HepG2 (cell line): ENCODE data around the gene ZSCAN21. TPM values are rescaled to one million over a fixed set of nuclear protein-coding genes. Genes with fewer than 3 reads are reported as not detected.

Source experiments
- ATRX ChIP-seq: sonication (generic); formaldehyde crosslinking; IDR thresholded peaks from 2 replicates; pipeline ENCODE4 v1.4.0; 2020; ENCODE audit warnings: missing genetic modification reagents, borderline replicate concordance
- CSRNP2 ChIP-seq: sonication (generic); formaldehyde crosslinking; conservative IDR thresholded peaks from 2 replicates; pipeline ENCODE4 v1.8.0; 2022; ENCODE audit warnings: low read depth, missing genetic modification reagents
- HOXD1 ChIP-seq: sonication (generic); formaldehyde crosslinking; IDR thresholded peaks from 2 replicates; pipeline ENCODE4 v1.5.0; 2020; ENCODE audit warnings: missing genetic modification reagents
- JARID2 ChIP-seq: sonication (generic); formaldehyde crosslinking; IDR thresholded peaks from 2 replicates; pipeline ENCODE4 v1.8.1; 2023; ENCODE audit warnings: missing genetic modification reagents, inconsistent platforms; ENCODE audit not compliant: insufficient replicate concordance
- KLF11 ChIP-seq: IDR thresholded peaks from 2 replicates; pipeline ENCODE4 v1.6.1; 2016; ENCODE audit warnings: missing compliant biosample characterization
- TBP ChIP-seq: sonication (generic); formaldehyde crosslinking; IDR thresholded peaks from 2 replicates; pipeline ENCODE4 v1.5.0; 2020; ENCODE audit warnings: missing genetic modification reagents
- ZNF512B ChIP-seq: sonication (generic); formaldehyde crosslinking; IDR thresholded peaks from 2 replicates; pipeline ENCODE4 v1.5.1; 2020; ENCODE audit warnings: missing genetic modification reagents, mild to moderate bottlenecking, borderline replicate concordance
- ZNF577 ChIP-seq: sonication (generic); formaldehyde crosslinking; IDR thresholded peaks from 2 replicates; pipeline ENCODE4 v1.4.0; 2020; ENCODE audit warnings: mild to moderate bottlenecking, low read depth, missing genetic modification reagents, borderline replicate concordance
- ZNF891 ChIP-seq: sonication (generic); formaldehyde crosslinking; IDR thresholded peaks from 2 replicates; pipeline ENCODE4 v1.5.0; 2020; ENCODE audit warnings: mild to moderate bottlenecking, missing genetic modification reagents
- polyA plus RNA-seq, 8 experiments: library from polyadenylated mRNA; depleted of rRNA in 3 of 8; stranded (reverse) in 7 of 8; unstranded in 1 of 8; fragments of >200 nt; fragmentation: Illumina TruSeq in 4 of 8; extraction: Trizol in 4 of 8; gene quantifications; 2 replicates each; pipeline versions ENCODE4 v1.2.1 to v1.2.3, GENCODE V29; 2011 to 2016; ENCODE audit warnings: low read depth in 4 of 8, missing spikeins in 1 of 8, mixed read lengths in 1 of 8; ENCODE audit not compliant: insufficient read depth in 1 of 8
- total RNA-seq, 5 experiments: library from RNA; depleted of rRNA; stranded (reverse); fragments of >200 nt; fragmentation: Illumina TruSeq; extraction: Trizol; gene quantifications; 2 replicates each; pipeline ENCODE4 v1.2.3, GENCODE V29; 2016; ENCODE audit warnings: low read depth in 1 of 5
- TF ChIP-seq, protein P1 (sequence below): sonication (generic); formaldehyde crosslinking; IDR thresholded peaks from 2 replicates; pipeline ENCODE4 v1.5.0; 2020; ENCODE audit warnings: mild to moderate bottlenecking, missing genetic modification reagents
- TF ChIP-seq, protein P2 (sequence below): sonication (generic); formaldehyde crosslinking; IDR thresholded peaks from 2 replicates; pipeline ENCODE4 v1.4.0; 2020; ENCODE audit warnings: missing genetic modification reagents, low read depth, mild to moderate bottlenecking, borderline replicate concordance
- TF ChIP-seq, protein P3 (sequence below): sonication (generic); formaldehyde crosslinking; IDR thresholded peaks from 2 replicates; pipeline ENCODE4 v1.4.0; 2020; ENCODE audit warnings: mild to moderate bottlenecking, missing genetic modification reagents

The ZSCAN21 gene
- total and polyA plus RNA-seq, 2 of the 13 experiments (the other 11 are each of a cell fraction or from before 2014, with no cell fraction given) = 7.0 to 10.0 TPM

DNA sequence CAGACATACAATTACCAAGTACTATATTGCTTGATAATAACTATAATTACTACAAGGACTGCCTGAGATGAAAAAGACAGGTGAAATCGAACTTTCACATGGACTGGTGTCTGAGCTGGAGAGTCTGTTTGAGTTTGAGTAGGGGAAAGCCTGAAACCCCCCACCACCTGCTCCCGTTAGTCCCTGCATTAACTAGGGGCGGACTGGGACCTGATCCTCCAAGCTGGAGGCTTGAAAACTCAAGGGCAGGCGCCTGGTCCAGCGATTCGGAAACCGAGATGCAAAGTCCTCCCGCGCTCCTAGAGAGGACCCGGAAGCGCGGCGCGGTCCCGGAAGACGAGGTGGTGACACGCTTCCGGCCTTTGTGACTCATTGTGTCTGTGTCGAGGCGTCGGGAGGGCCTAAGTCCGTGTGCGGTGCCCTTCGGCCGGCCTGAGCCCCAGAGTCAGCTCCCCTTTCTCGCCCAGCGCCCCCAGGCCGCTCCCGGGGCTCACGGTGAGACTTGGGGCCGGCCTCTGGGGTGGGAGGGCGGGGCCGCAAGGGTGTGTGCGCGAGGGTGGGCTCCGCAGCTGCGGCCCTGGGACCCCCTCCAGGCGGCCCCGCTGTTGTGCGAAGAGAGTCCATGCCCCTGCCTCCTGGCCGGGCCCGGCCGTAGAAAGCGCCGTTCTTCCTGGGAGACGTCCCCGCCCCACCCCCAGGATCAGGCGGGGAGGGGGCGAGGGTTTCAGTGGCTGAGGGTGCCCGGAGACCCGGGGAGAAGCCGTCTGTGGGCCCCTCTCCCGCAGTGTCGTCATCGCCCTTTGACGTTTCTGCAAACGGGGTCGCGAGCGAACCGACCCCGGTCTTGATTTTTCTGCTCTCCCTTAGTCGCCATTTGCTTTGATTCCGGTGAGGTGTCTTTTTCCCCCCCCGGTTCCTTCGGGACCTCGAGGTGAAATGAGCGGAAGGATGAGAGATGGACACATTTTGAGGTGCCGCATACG is 34.1 kb upstream of the ZSCAN21 start, which contains the start of gene ZKSCAN1 (continued):
- no peak for TF ChIP-seq CSRNP2
- TF ChIP-seq, protein P1, sequence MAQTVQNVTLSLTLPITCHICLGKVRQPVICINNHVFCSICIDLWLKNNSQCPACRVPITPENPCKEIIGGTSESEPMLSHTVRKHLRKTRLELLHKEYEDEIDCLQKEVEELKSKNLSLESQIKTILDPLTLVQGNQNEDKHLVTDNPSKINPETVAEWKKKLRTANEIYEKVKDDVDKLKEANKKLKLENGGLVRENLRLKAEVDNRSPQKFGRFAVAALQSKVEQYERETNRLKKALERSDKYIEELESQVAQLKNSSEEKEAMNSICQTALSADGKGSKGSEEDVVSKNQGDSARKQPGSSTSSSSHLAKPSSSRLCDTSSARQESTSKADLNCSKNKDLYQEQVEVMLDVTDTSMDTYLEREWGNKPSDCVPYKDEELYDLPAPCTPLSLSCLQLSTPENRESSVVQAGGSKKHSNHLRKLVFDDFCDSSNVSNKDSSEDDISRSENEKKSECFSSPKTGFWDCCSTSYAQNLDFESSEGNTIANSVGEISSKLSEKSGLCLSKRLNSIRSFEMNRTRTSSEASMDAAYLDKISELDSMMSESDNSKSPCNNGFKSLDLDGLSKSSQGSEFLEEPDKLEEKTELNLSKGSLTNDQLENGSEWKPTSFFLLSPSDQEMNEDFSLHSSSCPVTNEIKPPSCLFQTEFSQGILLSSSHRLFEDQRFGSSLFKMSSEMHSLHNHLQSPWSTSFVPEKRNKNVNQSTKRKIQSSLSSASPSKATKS (CRISPR knock-in tag) = no peak
- peak; percentile 49; the same call in 1 of the 2 replicates for TF ChIP-seq HOXD1
- TF ChIP-seq JARID2 = no peak
- TF ChIP-seq ZNF891 = peak; percentile 81
- TF ChIP-seq, protein P2, sequence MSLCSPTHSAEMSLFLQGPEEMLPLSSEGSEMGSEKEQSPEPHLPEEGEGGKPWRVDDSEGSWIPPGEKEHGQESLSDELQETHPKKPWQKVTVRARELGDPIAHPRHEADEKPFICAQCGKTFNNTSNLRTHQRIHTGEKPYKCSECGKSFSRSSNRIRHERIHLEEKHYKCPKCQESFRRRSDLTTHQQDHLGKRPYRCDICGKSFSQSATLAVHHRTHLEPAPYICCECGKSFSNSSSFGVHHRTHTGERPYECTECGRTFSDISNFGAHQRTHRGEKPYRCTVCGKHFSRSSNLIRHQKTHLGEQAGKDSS (CRISPR knock-in tag) = 0 out of 2 replicates have a peak, but pooled peaks have one; percentile 54
- no peak for TF ChIP-seq ZNF512B (CRISPR knock-in tag)
- no peak for TF ChIP-seq ZNF577 (CRISPR knock-in tag)
- TF ChIP-seq, protein P3, sequence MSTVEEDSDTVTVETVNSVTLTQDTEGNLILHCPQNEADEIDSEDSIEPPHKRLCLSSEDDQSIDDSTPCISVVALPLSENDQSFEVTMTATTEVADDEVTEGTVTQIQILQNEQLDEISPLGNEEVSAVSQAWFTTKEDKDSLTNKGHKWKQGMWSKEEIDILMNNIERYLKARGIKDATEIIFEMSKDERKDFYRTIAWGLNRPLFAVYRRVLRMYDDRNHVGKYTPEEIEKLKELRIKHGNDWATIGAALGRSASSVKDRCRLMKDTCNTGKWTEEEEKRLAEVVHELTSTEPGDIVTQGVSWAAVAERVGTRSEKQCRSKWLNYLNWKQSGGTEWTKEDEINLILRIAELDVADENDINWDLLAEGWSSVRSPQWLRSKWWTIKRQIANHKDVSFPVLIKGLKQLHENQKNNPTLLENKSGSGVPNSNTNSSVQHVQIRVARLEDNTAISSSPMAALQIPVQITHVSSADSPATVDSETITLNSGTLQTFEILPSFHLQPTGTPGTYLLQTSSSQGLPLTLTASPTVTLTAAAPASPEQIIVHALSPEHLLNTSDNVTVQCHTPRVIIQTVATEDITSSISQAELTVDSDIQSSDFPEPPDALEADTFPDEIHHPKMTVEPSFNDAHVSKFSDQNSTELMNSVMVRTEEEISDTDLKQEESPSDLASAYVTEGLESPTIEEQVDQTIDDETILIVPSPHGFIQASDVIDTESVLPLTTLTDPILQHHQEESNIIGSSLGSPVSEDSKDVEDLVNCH (CRISPR knock-in tag) = no peak
- TF ChIP-seq KLF11 (CRISPR knock-in tag) = no peak
- no peak for TF ChIP-seq ATRX
- TF ChIP-seq TBP (CRISPR knock-in tag) = no peak
